ENCODE results near the gene AP1AR.

DNA sequence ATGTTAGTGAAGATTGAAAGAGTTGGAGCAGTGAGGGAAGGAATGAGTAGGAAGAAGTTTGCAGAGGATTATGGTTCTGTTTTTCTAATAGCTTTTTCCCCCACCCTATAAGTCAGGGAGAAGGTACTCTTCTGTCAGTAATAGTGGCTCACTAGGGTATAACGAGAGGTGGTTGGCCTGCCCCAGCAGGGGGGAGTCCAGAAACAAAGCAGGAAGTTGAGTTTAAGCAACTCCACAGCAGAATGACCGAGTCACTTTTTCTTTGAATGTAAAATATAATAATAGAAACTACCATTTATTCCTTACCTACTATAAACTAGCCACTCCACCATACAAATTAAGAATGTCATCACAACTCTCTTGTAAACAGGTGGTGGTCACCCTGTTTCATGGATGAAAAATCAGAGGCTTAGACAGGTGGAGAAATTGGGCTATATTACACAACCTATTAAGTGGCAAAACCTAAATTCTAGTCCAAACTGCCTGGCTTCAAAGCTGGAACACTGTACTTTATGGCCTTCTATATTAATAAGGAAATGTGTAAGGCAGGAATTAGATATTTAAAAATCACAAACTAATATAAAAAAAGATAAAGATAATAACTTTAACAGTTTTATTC lies 21.9 kb downstream of the AP1AR start:
- TF ChIP-seq, protein P1, sequence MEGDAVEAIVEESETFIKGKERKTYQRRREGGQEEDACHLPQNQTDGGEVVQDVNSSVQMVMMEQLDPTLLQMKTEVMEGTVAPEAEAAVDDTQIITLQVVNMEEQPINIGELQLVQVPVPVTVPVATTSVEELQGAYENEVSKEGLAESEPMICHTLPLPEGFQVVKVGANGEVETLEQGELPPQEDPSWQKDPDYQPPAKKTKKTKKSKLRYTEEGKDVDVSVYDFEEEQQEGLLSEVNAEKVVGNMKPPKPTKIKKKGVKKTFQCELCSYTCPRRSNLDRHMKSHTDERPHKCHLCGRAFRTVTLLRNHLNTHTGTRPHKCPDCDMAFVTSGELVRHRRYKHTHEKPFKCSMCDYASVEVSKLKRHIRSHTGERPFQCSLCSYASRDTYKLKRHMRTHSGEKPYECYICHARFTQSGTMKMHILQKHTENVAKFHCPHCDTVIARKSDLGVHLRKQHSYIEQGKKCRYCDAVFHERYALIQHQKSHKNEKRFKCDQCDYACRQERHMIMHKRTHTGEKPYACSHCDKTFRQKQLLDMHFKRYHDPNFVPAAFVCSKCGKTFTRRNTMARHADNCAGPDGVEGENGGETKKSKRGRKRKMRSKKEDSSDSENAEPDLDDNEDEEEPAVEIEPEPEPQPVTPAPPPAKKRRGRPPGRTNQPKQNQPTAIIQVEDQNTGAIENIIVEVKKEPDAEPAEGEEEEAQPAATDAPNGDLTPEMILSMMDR (IDR thresholded peaks at IDR 0.05): no peak
- no peak for TF ChIP-seq POLR2A (IDR thresholded peaks at IDR 0.05)
